Measurements from ENCODE around the gene SCTR. TPM values are rescaled to one million over a fixed set of nuclear protein-coding genes. Genes with fewer than 3 reads are reported as not detected.

SCTR gene
- total and polyA plus RNA-seq, 2 of the 13 experiments (the other 11 are each of a cell fraction or from before 2014, with no cell fraction given): not detected

- TF ChIP-seq, protein P1, sequence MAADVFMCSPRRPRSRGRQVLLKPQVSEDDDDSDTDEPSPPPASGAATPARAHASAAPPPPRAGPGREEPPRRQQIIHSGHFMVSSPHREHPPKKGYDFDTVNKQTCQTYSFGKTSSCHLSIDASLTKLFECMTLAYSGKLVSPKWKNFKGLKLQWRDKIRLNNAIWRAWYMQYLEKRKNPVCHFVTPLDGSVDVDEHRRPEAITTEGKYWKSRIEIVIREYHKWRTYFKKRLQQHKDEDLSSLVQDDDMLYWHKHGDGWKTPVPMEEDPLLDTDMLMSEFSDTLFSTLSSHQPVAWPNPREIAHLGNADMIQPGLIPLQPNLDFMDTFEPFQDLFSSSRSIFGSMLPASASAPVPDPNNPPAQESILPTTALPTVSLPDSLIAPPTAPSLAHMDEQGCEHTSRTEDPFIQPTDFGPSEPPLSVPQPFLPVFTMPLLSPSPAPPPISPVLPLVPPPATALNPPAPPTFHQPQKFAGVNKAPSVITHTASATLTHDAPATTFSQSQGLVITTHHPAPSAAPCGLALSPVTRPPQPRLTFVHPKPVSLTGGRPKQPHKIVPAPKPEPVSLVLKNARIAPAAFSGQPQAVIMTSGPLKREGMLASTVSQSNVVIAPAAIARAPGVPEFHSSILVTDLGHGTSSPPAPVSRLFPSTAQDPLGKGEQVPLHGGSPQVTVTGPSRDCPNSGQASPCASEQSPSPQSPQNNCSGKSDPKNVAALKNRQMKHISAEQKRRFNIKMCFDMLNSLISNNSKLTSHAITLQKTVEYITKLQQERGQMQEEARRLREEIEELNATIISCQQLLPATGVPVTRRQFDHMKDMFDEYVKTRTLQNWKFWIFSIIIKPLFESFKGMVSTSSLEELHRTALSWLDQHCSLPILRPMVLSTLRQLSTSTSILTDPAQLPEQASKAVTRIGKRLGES (CRISPR knock-in tag; IDR thresholded peaks at IDR 0.05; ENCODE audit: borderline replicate concordance): no peak
- TF ChIP-seq NRL (CRISPR knock-in tag; IDR thresholded peaks at IDR 0.05; ENCODE audit: borderline replicate concordance): 0 out of 2 replicates have a peak, but pooled peaks have one; percentile 42
- peak; percentile 60; the same call in 1 of the 2 replicates for TF ChIP-seq ARHGAP35 (CRISPR knock-in tag; IDR thresholded peaks at IDR 0.05; ENCODE audit: borderline replicate concordance)
- no peak for TF ChIP-seq DDIT3 (CRISPR knock-in tag; IDR thresholded peaks at IDR 0.05)
- TF ChIP-seq FOXC1 (CRISPR knock-in tag; IDR thresholded peaks at IDR 0.05; ENCODE audit: borderline replicate concordance): no peak
- TF ChIP-seq ZNF317 (CRISPR knock-in tag; IDR thresholded peaks at IDR 0.05): peak; percentile 77
- TF ChIP-seq ESRRA (CRISPR knock-in tag; IDR thresholded peaks at IDR 0.05; ENCODE audit: low read depth): peak; percentile 75
- TF ChIP-seq ISL2 (CRISPR knock-in tag; IDR thresholded peaks at IDR 0.05): peak; percentile 72
- peak; percentile 46; the same call in 1 of the 2 replicates for TF ChIP-seq DZIP1 (CRISPR knock-in tag; IDR thresholded peaks at IDR 0.05)
- TF ChIP-seq ZNF333 (CRISPR knock-in tag; IDR thresholded peaks at IDR 0.05; ENCODE audit: borderline replicate concordance): 0 out of 2 replicates have a peak, but pooled peaks have one; percentile 41
- TF ChIP-seq TBP (CRISPR knock-in tag; IDR thresholded peaks at IDR 0.05): no peak
- TF ChIP-seq FOXA3 (CRISPR knock-in tag; IDR thresholded peaks at IDR 0.05): peak; percentile 72
- TF ChIP-seq ELF3 (CRISPR knock-in tag; IDR thresholded peaks at IDR 0.05): peak; percentile 72
- no peak for TF ChIP-seq ZZZ3 (CRISPR knock-in tag; IDR thresholded peaks at IDR 0.05; ENCODE audit: borderline replicate concordance)
- peak; percentile 85; the same call in 1 of the 2 replicates for TF ChIP-seq EED (CRISPR knock-in tag; IDR thresholded peaks at IDR 0.05)
- TF ChIP-seq GATA4 (IDR thresholded peaks at IDR 0.05; ENCODE audit: borderline replicate concordance, low read depth): 0 out of 2 replicates have a peak, but pooled peaks have one; percentile 40
- TF ChIP-seq ZBTB3 (CRISPR knock-in tag; IDR thresholded peaks at IDR 0.05; ENCODE audit: borderline replicate concordance, low read depth): no peak
- peak; percentile 79; the same call in 1 of the 2 replicates for TF ChIP-seq ZNF556 (CRISPR knock-in tag; IDR thresholded peaks at IDR 0.05; ENCODE audit: borderline replicate concordance)
- TF ChIP-seq SPEN (CRISPR knock-in tag; IDR thresholded peaks at IDR 0.05; ENCODE audit: low read depth): peak; percentile 66; the same call in 1 of the 2 replicates
- no peak; the same call in 1 of the 2 replicates for TF ChIP-seq ZNF414 (CRISPR knock-in tag; IDR thresholded peaks at IDR 0.05)
- TF ChIP-seq ZNF720 (CRISPR knock-in tag; IDR thresholded peaks at IDR 0.05): no peak
- TF ChIP-seq ZNF224 (CRISPR knock-in tag; IDR thresholded peaks at IDR 0.05): peak; percentile 69
- TF ChIP-seq HNRNPLL (IDR thresholded peaks at IDR 0.05; ENCODE audit: low read depth, low read length, poor library complexity, severe bottlenecking): no peak
Observed at GRCh38 chr2:119487434-119488244, 36.6 kb downstream of the SCTR start (continued).
